Measurements from ENCODE around the gene SRP72. TPM values are rescaled to one million over a fixed set of nuclear protein-coding genes. Genes with fewer than 3 reads are reported as not detected.
"Not testable (repeated sequence)": the region's sequence is repeated elsewhere in the genome, so short reads cannot be mapped to it uniquely, and the experiment has no call there.

Gene SRP72
- total RNA-seq, 4 donors from 2014 or later, result 13.1 to 48.7 (median 33.7) TPM

GRCh38 chr4:56465599-56466295, 1.7 kb upstream of the SRP72 start:
- 72 to 77% methylated on average over 5 to 10 of the region's 10 CpGs for WGBS, 2 donors (ENCODE audit: low coverage in 1 of 2)
- H3K4me1 ChIP-seq, result peaks cover 20 to 36% (median 22%) of the 10 kb centered on the region in 4 donors
- peak overlapping the region in 1 of 4 donors; percentile 92 for H3K27ac ChIP-seq
- in situ Hi-C loops (cut with MboI; ENCODE audit: low pct_ligation_motif_present in 1 of 4, low pct_unique_long_range_greater_than_20kb in 1 of 4, low sequenced_read_pairs in 3 of 4) (no loop called here), intact Hi-C loops (cut with DNase I; ENCODE audit: low total_unique reads) (no loop called here)
- H3K27me3 ChIP-seq, result no peaks in the 10 kb centered on the region
- peaks cover 0 to 15% (median 3%) of the 10 kb centered on the region in 4 donors for H3K36me3 ChIP-seq
- peak overlapping the region in 2 of 4 donors; percentile 96 to 97 for H3K4me3 ChIP-seq
- no peaks in the 10 kb centered on the region for H3K9me3 ChIP-seq
- DNase-seq, result no peak
- TF ChIP-seq POLR2AphosphoS5 (IDR thresholded peaks at IDR 0.05) (no peak), CTCF (IDR thresholded peaks at IDR 0.05) (no peak)

- H3K9me3 ChIP-seq; intact Hi-C loops (cut with DNase I; ENCODE audit: low total_unique reads); in situ Hi-C loops (cut with MboI; ENCODE audit: low pct_ligation_motif_present in 1 of 4, low pct_unique_long_range_greater_than_20kb in 1 of 4, low sequenced_read_pairs in 3 of 4); H3K27me3 ChIP-seq: not testable (repeated sequence)
- 16 to 20% methylated on average over 4 to 8 of the region's 8 CpGs for WGBS, 2 donors (ENCODE audit: low coverage in 1 of 2)
- peak overlapping the region; percentile 77 to 99 (median 96) for H3K4me3 ChIP-seq
- H3K36me3 ChIP-seq, result peaks cover 0 to 15% (median 3%) of the 10 kb centered on the region in 4 donors
- DNase-seq, result peak; percentile 43
- peak overlapping the region; percentile 91 to 96 (median 92) for H3K27ac ChIP-seq
- TF ChIP-seq POLR2A (IDR thresholded peaks at IDR 0.05), result peak; percentile 71
- peak; percentile 28 to 87 (median 73) for TF ChIP-seq POLR2AphosphoS5 (IDR thresholded peaks at IDR 0.05)
- peaks cover 20 to 36% (median 22%) of the 10 kb centered on the region in 4 donors for H3K4me1 ChIP-seq
Measured at GRCh38 chr4:56466296-56466761, 1.1 kb upstream of the SRP72 start.

GRCh38 chr4:56466910-56467283, 520 bp upstream of the SRP72 start:
- no peak for TF ChIP-seq EP300 (IDR thresholded peaks at IDR 0.05; ENCODE audit: low read depth)
- no peak for TF ChIP-seq POLR2AphosphoS5 (IDR thresholded peaks at IDR 0.05)
- no peaks in the 10 kb centered on the region for H3K9me3 ChIP-seq
- peaks cover 20 to 36% (median 22%) of the 10 kb centered on the region in 4 donors for H3K4me1 ChIP-seq
- peak overlapping the region; percentile 77 to 99 (median 96) for H3K4me3 ChIP-seq
- peaks cover 0 to 15% (median 4%) of the 10 kb centered on the region in 4 donors for H3K36me3 ChIP-seq
- no peaks in the 10 kb centered on the region for H3K27me3 ChIP-seq
- in situ Hi-C loops (cut with MboI; ENCODE audit: low pct_ligation_motif_present in 1 of 4, low pct_unique_long_range_greater_than_20kb in 1 of 4, low sequenced_read_pairs in 3 of 4) (no loop called here), intact Hi-C loops (cut with DNase I; ENCODE audit: low total_unique reads) (no loop called here)
- WGBS, 2 donors (ENCODE audit: low coverage in 1 of 2), result 0 to 2% methylated on average over 8 of the region's 8 CpGs
- peak overlapping the region; percentile 91 to 96 (median 92) for H3K27ac ChIP-seq
- DNase-seq, result no peak

GRCh38 chr4:56468097-56468422, 643 bp downstream of the SRP72 start:
- H3K4me3 ChIP-seq, result peak overlapping the region; percentile 77 to 99 (median 96)
- H3K4me1 ChIP-seq, result peaks cover 20 to 36% (median 22%) of the 10 kb centered on the region in 4 donors
- DNase-seq, result peak; percentile 50
- in situ Hi-C loops (cut with MboI; ENCODE audit: low pct_ligation_motif_present in 1 of 4, low pct_unique_long_range_greater_than_20kb in 1 of 4, low sequenced_read_pairs in 3 of 4) (no loop called here), intact Hi-C loops (cut with DNase I; ENCODE audit: low total_unique reads) (no loop called here)
- no peaks in the 10 kb centered on the region for H3K9me3 ChIP-seq
- 1 to 3% methylated on average over 6 to 10 of the region's 10 CpGs for WGBS, 2 donors (ENCODE audit: low coverage in 1 of 2)
- H3K27ac ChIP-seq, result peak overlapping the region; percentile 91 to 96 (median 92)
- H3K27me3 ChIP-seq, result no peaks in the 10 kb centered on the region
- TF ChIP-seq POLR2AphosphoS5 (IDR thresholded peaks at IDR 0.05) (no peak), EP300 (IDR thresholded peaks at IDR 0.05; ENCODE audit: low read depth) (no peak), POLR2A (IDR thresholded peaks at IDR 0.05) (no peak), CTCF (IDR thresholded peaks at IDR 0.05) (no peak)
- peaks cover 0 to 25% (median 6%) of the 10 kb centered on the region in 4 donors for H3K36me3 ChIP-seq

GRCh38 chr4:56469489-56470210, 2.2 kb downstream of the SRP72 start:
- Histone ChIP-seq H3K9me3 (no peaks in the 10 kb centered on the region), H3K27ac (no peak overlapping the region), H3K4me3 (no peak overlapping the region), H3K36me3 (peaks cover 0 to 39% (median 10%) of the 10 kb centered on the region in 4 donors), H3K4me1 (peaks cover 20 to 32% (median 22%) of the 10 kb centered on the region in 4 donors), H3K27me3 (no peaks in the 10 kb centered on the region)
- intact Hi-C loops (cut with DNase I; ENCODE audit: low total_unique reads), result no loop called here
- TF ChIP-seq EP300 (IDR thresholded peaks at IDR 0.05; ENCODE audit: low read depth), result no peak
- no peak for TF ChIP-seq POLR2A (IDR thresholded peaks at IDR 0.05)
- no peak for TF ChIP-seq POLR2AphosphoS5 (IDR thresholded peaks at IDR 0.05)
- WGBS, 2 donors (ENCODE audit: low coverage in 1 of 2), result 65 to 66% methylated on average over 6 of the region's 6 CpGs
- DNase-seq, result no peak
- in situ Hi-C loops (cut with MboI; ENCODE audit: low pct_ligation_motif_present in 1 of 4, low pct_unique_long_range_greater_than_20kb in 1 of 4, low sequenced_read_pairs in 3 of 4), result no loop called here
